Panc1 (cell line): ENCODE results near the gene ZDHHC8. TPM values are rescaled to one million over a fixed set of nuclear protein-coding genes. Genes with fewer than 3 reads are reported as not detected.

Experiments
- ATAC-seq: fragments of 200-7000 bp; cut with Tn5 transposase; 2 replicates; pipeline ENCODE4 v1.9.1; 2020; ENCODE audit warnings: mild to moderate bottlenecking, moderate library complexity
- BruUV-seq: library from RNA; stranded (reverse); fragments of 400-500 nt; replicated peaks from 2 replicates; lab custom pipeline; 2021; lab: Mats Ljungman, UMichigan
- CTCF ChIA-PET: fragments of 300-600 bp; sonication (Branson Sonifier 250); formaldehyde crosslinking; loops from one replicate; lab custom pipeline; 2022; ENCODE audit warnings: antibody characterized with exemption; lab: Charles Lee
- POLR2A ChIA-PET: fragments of 300-600 bp; sonication (Branson Sonifier 250); formaldehyde crosslinking; loops from one replicate; lab custom pipeline; 2022; ENCODE audit warnings: antibody characterized with exemption; lab: Charles Lee
- DNase-seq: peaks from one replicate; pipeline ENCODE4 v3.0.0-alpha.2; 2010; ENCODE audit warnings: low read depth, low spot score
- H3K27ac ChIP-seq: 2 replicates; pipeline ENCODE4 v1.5.1; 2011; ENCODE audit warnings: mild to moderate bottlenecking, low read length, inconsistent platforms
- H3K27me3 ChIP-seq: fragments of 200-500 bp; sonication (Bioruptor generic); 2 replicates; pipeline ENCODE4 v1.6.0; 2014; ENCODE audit warnings: low read length, inconsistent platforms; ENCODE audit not compliant: control insufficient read depth, insufficient read depth
- H3K36me3 ChIP-seq: fragments of 200-500 bp; sonication (Bioruptor generic); 2 replicates; pipeline ENCODE4 v1.5.1; 2014; ENCODE audit warnings: inconsistent platforms, mild to moderate bottlenecking, low read length, moderate library complexity; ENCODE audit not compliant: control insufficient read depth, insufficient read depth
- H3K4me1 ChIP-seq: 2 replicates; pipeline ENCODE4 v1.5.1; 2011; ENCODE audit warnings: inconsistent platforms, mild to moderate bottlenecking, low read length, moderate library complexity; ENCODE audit not compliant: control insufficient read depth, insufficient read depth
- H3K4me3 ChIP-seq, 2 experiments: 2 replicates each; pipeline ENCODE4 v1.5.1; 2011 to 2012; ENCODE audit warnings: low read depth in 2 of 2, low read length in 2 of 2, mild to moderate bottlenecking in 2 of 2, inconsistent platforms in 1 of 2, moderate library complexity in 1 of 2
- H3K9me3 ChIP-seq: fragments of 200-500 bp; sonication (Bioruptor generic); 2 replicates; pipeline ENCODE4 v1.5.1; 2014; ENCODE audit warnings: low read depth, mild to moderate bottlenecking, inconsistent platforms, low read length, moderate library complexity; ENCODE audit not compliant: control insufficient read depth, insufficient read depth
- CTCF ChIP-seq: fragments of 450-650 bp; IDR thresholded peaks from 2 replicates; pipeline ENCODE4 v1.5.1; 2017; ENCODE audit warnings: mild to moderate bottlenecking
- POLR2AphosphoS5 ChIP-seq: IDR thresholded peaks from 2 replicates; pipeline ENCODE4 v1.6.1; 2012; ENCODE audit warnings: mild to moderate bottlenecking, low read depth, low read length, moderate library complexity
- REST ChIP-seq, 2 experiments: IDR thresholded peaks; 2 replicates each; pipeline ENCODE4 v1.6.1; 2011 to 2012; ENCODE audit warnings: low read depth in 2 of 2, control low read depth in 1 of 2, low read length in 1 of 2, mild to moderate bottlenecking in 1 of 2, moderate library complexity in 1 of 2; ENCODE audit not compliant: insufficient read depth in 1 of 2
- SIN3A ChIP-seq: IDR thresholded peaks from 2 replicates; pipeline ENCODE4 v1.6.1; 2012; ENCODE audit warnings: low read depth, mild to moderate bottlenecking, low read length, moderate library complexity, borderline replicate concordance; ENCODE audit not compliant: insufficient read depth
- TCF7L2 ChIP-seq: IDR thresholded peaks from 2 replicates; pipeline ENCODE4 v1.6.1; 2011; ENCODE audit warnings: mild to moderate bottlenecking, low read depth, low read length, inconsistent platforms
- in situ Hi-C: cut with HindIII; loops from 2 replicates; pipeline ENCODE4 v1.10.0; 2016; ENCODE audit warnings: low sequenced_read_pairs, low pct_unique_long_range_greater_than_20kb
- intact Hi-C: fragments of 100-400 bp; cut with micrococcal nuclease; formaldehyde crosslinking; loops from one replicate; pipeline ENCODE4 v1.10.0; 2022; ENCODE audit not compliant: unreplicated experiment
- total RNA-seq: library from RNA; stranded (reverse); gene quantifications from one replicate; pipeline ENCODE4 v1.2.1, GENCODE V29; 2021; ENCODE audit not compliant: unreplicated experiment

Gene ZDHHC8
- total RNA-seq, 1 experiment from 2014 or later = 79.0 TPM

- Histone ChIP-seq H3K4me3 (no peak overlapping the region), H3K36me3 (peaks cover 7% of the 10 kb centered on the region; the same call in 1 of the 2 replicates), H3K4me1 (no peaks in the 10 kb centered on the region), H3K27me3 (no peaks in the 10 kb centered on the region), H3K9me3 (no peaks in the 10 kb centered on the region), H3K27ac (no peak overlapping the region)
- in situ Hi-C loops (no loop called here), intact Hi-C loops (no loop called here)
- CTCF ChIA-PET = no interaction called here
- TF ChIP-seq SIN3A (no peak), CTCF (no peak), REST (IDR thresholded peaks at IDR 0.05; ENCODE audit: insufficient read depth in 1 of 2, low read depth in 2 of 2, low read length in 1 of 2) (no peak), TCF7L2 (no peak), POLR2AphosphoS5 (no peak)
- no peak for ATAC-seq
- DNase-seq = no peak
- no TSS peak for BruUV-seq
- POLR2A ChIA-PET = no interaction called here
These were observed 29.3 kb upstream of the ZDHHC8 start for GRCh38 chr22:20102203-20102780.

- CTCF ChIA-PET = no interaction called here
- POLR2A ChIA-PET = no interaction called here
- peaks cover 6% of the 10 kb centered on the region for H3K36me3 ChIP-seq
- intact Hi-C loops (no loop called here), in situ Hi-C loops (no loop called here)
- no peak overlapping the region for H3K27ac ChIP-seq
- no peak for TF ChIP-seq REST (IDR thresholded peaks at IDR 0.05; ENCODE audit: insufficient read depth in 1 of 2, low read depth in 2 of 2, low read length in 1 of 2)
- no peak for TF ChIP-seq SIN3A
- TF ChIP-seq TCF7L2 = no peak
- no peak for TF ChIP-seq CTCF
- DNase-seq (no peak), ATAC-seq (no peak)
- H3K9me3 ChIP-seq = no peaks in the 10 kb centered on the region
- BruUV-seq = no TSS peak
- no peaks in the 10 kb centered on the region for H3K27me3 ChIP-seq
- no peak overlapping the region for H3K4me3 ChIP-seq
- H3K4me1 ChIP-seq = no peaks in the 10 kb centered on the region
These were observed 26.0 kb upstream of the ZDHHC8 start for GRCh38 chr22:20105456-20106204.
